HG03139 (cell line): ENCODE measurements around the gene GP1BB.
"Not testable (repeated sequence)": the region's sequence is repeated elsewhere in the genome, so short reads cannot be mapped to it uniquely, and the experiment has no call there.

Source experiments
- ATAC-seq: cut with Tn5 transposase; IDR thresholded peaks from one replicate; pipeline ENCODE4 v1.9.1; 2021; ENCODE audit not compliant: unreplicated experiment

GP1BB gene

DNA sequence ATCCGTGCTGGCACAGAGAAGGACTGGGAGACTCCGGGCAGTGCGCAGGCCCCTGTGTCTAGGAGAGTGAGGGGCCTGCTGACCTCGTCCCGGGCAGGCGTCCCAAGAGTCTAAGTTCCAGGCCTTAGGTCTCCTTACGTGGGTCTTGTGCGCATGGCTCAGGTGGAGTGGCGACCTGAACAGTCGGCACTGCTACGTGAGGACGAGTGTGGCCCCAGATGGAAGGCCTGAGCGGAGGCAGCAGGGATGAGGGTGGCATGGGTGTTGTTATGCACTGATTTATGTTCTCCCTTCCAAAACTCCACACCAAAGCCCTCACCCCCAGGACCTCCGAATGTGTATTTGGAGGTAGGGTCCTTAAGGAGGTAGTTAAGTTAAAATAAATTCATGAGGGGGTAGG, 29.8 kb upstream of the GP1BB start:
- ATAC-seq = no peak

DNA sequence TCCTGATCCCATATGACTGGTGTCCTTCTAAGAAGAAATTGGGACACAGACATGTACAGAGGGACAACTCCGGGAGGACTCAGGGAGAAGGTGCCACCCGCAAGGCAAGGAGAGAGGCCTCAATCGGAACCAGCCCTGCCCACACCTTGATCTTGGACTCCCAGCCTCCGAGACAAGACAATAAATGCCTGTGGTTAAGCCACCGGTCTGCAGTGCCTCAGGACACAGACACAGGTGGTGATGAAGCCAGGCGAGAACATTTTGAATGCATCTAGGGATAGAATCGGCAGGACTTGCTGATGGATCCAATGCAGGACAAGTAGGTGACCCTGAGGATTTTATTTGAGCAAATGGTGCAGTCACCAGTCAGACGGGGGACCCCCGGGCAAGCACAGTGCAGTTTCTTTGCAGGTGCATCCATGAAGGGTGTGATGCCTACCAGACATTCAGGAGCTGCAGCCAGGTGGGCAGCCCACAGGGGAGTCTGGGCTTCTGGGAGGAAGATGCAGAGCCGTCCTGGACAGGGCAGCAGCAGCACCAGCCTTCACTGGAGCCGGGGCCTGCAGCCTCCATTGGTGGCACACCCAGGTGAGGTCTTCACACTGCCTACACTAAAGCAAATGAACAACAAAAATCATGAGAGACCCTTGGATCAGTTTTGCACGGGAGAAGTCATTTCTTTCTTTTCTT, 29.2 kb upstream of the GP1BB start:
- ATAC-seq = no peak

DNA sequence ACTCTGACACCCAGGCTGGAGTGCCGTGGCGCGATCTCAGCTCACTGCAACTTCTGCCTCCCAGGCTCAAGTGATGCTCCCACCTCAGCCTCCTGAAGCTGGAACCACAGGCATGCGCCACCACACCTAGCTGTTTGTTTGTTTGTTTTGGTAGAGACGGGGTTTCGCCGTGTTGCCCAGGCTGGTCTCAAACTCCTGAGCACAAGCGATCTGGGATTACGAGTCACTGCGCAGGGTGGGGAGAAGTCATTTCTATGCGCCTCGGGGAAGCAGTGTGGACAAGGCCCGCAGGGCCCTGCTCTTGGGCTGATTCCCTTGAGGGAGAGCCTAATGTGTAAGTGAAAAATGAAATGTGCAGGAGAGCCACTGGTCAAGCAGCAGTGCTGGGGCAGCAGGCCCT, 28.6 kb upstream of the GP1BB start:
- ATAC-seq = no peak

DNA sequence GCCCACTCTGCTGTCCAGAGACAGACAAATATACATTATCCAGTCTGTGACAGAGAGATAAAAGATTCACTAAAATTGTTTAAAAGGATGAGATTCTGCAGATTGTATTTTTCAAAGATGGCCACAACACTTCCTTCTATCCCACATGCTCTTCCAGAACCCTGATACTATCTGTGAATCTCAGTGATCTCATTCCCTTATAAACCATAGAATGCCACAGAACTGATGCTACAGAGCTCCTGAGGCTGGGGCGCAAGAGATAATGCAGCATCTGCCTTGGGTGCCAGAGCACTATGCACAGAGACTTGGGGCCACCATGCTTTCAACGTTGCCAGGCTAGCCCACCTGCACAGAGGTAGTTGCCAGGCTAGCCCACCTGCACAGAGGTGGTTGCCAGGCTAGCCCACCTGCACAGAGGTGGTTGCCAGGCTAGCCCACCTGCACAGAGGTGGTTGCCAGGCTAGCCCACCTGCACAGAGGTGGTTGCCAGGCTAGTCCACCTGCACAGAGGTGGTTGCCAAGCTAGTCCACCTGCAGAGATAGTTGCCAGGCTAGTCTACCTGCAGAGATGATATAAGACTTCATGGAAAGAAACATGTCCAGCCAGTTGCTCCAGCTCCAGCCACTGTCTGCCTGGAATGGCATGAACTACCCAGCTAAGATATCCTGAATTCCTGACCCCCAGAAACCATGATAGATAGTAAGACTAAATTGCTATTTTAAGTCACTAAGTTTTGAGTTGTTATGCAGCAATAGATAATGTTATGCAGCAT, 26.6 kb upstream of the GP1BB start:
- no peak for ATAC-seq

DNA sequence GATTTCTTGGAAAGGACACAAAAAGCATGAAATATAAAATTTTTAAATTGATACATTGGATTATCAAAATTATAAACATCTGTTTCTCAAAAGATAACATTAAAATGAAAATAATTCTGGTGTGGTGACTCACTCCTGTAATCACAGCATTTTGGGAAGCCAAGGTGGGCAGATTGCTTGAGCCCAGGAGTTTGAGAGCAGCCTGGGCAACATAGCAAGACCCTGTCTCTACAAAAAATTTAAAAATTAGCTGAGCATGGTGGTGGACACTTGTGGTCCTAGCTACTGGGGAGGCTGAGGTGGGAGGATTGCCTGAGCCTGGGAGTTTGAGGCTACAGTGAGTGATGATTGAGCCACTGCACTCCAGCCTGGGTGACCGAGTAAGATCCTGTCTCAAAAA, 25.5 kb upstream of the GP1BB start:
- ATAC-seq = not testable (repeated sequence)

DNA sequence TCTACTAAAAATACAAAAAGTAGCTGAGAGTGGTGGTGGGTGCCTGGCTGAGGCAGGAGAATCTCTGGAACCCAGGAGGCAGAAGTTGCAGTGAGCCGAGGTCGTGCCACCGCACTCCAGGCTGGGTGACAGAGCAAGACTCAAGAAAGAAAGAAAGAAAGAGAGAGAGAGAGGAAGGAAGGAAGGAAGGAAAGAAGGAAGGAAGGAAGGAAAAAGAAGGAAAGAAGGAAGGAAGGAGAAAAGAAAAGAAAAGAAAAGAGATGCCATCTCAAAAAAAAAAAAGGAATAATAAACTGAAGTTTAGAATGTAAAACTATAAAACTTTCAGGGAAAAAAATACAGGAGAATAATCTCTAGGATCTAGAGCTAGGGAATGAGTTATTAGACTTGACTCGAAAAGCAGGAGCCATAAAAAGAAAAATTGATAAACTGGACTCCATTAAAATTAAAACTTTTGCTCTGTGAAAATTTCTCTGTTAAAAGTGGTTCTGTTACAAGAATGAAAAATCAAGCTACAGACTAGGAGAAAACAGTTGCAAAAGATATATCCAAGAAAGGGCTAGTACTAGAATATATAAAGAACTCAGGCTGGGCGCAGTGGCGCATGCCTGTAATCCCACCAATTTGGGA, 22.4 kb upstream of the GP1BB start:
- no peak for ATAC-seq

DNA sequence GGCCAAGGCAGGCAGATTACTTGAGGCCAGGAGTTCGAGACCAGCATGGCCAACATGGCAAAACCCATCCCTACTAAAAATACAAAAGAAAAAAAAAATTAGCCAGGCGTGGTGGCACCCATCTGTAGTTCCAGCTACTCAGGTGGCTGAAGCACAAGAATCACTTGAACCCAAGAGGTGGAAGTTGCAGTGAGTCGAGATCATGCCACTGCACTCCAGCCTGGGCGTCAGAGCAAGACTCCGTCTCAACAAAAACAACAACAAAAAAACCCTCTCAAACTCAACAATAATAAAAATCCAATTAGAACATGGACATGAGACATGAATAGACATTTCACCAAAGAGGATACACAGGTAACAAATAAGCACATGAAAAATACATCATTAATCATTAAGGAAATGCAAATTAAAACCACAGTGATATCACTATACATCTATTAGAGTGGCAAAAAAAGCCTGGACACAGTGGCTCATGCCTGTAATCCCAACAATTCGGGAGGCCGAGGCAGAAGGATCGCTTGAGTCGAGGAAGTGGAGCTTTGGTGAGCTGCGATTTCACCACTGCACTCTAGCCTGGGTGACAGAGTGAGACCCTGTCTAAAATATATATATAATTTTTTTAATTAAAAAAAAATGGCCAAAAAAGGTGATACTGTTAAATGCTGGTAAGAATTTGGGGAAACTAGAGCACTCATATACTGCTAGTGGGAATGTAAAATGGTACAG, 21.8 kb upstream of the GP1BB start:
- ATAC-seq = no peak

DNA sequence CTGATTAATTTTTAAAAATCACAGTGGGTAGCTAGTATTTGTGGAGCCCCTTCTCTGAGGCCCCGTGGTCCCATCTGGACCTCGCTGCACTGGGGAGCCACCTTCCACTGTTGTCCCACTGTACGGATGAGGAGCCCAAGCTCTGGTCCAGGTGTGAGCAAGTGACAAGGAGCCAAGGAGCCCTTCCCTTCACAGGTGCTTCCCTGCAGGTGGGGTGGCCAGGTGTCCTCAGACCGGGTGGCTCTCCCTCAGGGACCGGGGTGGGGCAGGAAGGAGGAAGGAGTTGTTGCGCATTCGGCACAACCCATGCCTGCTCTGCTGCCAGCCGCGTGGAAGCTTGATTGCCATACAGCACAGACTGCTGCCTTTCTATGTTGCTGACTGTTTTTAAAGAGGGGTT, 19.5 kb upstream of the GP1BB start:
- ATAC-seq = no peak

DNA sequence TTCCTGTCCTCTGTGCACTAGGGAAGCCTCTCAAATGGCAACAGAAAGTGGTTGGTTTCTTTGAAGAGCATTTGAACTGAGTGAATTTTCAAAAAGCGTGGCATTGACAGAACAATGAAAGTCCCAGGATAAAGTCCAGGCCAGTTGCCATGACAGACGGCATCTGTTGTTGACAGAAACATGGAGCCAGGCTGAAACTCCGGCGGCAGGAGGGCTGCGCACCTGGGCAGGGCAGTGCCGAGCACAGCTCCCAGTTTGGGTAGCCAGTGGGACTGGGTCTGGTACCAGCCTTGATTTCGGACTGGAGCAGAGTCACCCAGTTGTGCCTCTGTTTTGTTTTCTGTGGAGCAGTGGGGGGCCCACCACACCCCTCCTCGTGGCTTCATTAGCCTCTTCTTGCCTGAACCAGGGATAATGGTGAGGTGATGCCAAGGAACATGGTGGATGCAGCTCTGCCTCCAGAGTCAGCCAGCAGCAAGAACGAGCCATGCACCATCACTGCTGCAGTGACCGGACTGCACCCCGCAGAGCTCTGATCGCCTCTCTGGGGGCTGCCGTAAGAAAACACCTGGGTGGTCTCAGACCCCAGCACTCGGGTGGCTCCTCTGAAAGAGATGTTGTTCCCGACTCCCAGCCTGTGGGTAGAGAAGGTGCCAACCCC, 18.9 kb upstream of the GP1BB start:
- no peak for ATAC-seq

DNA sequence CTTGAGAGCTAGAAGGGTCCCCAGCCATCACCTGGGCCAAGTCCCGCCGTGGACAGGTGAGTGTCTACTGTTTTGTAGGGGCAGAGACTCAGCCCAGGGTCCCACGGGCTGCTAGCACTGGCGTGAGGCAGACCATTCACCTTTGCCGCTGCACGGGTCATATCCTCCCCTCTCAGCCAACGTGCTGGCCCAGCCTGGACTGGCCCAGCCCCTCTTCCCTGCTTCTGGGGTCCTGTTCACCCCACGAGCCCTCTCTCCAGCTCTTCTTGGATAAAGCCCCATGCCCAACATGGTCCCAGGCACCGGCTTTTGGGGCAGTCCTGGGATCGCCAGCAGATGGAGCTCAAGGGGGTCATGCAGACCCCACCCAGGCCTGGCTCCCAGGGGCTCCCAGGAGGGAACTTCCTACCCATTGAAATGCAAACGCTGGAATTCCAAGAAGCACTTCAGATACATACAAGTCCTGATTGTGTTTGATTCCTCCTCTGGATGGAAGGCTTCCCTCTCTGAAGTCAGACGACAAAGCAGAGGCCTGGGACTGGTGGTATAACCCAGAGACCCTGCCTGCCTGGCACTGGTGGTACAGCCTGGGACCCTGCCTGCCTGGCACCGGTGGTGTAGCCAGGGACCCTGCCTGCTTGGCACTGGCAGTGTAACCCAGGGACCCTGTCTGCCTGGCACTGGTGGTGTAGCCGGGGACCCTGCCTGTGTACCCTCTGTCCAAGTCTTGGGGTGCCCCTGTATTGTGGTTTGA, 18.0 kb upstream of the GP1BB start:
- ATAC-seq = no peak

DNA sequence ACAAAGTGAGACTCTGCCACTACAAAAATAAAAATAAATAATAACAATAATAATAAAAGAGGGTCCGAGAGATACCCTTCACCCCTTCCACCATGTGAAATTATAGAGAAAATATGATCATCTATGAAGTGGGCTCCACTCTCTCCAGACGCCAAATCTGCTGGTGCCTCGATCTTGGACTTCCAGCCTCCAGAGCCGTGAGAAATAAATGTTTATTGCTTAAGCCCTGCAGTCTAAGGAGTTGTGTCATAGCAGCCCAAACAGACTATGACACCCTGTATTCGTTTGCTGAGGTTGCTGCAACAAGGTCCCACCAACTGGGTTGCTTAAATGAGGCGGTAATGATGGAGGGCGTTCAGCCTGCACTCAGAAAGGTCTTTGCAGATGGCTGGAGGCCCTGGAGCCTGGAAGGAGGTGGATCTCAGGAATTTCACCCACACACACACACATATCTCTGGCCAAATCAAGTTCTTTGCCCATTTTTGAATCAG, 16.6 kb upstream of the GP1BB start:
- no peak for ATAC-seq

DNA sequence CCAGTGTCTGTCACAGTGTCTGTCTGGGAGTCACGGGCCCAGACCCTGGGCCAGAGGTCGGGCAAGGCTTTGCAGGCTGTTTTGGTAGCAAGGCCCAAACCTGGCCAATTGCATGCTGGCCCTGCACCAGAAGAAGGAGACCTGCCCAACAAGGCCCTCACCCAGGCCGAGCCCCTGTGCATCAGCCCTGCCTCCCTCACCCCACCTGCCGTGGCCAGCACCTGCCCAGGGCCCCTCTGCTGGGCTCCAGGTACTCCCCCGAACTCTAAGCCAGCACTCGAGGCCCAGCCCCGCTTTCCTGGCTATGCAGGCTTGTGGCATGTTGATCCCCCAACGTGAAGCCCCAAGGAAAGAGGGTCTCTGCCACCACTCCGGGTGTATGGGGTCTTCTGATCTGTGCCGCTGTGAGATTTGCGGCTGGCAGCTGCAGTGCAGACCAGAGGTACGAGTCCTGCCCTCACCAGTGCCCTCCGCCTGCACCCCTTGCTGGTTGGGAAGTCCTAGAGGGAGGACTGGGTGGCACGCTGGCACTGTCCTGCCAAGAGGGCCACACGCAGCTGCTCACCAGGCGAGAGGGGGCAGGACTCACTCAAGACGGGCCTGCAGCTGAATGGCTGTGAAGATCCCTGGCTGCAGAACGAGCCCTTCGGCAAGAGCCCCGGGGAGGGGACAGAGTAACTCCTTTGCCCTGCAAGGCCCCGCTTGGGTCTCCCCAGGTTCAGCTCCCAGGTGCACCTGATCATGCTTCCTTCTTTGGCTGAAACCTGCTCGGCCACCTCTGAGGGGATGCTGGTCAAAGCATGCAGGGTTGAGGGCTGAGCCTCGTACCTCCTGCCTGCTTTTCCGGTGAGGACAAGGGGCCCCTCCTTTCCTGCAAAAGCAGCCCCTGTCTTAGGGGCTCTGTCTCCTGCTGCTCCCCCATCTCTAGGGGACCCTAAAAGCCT, 15.7 kb upstream of the GP1BB start:
- no peak for ATAC-seq

DNA sequence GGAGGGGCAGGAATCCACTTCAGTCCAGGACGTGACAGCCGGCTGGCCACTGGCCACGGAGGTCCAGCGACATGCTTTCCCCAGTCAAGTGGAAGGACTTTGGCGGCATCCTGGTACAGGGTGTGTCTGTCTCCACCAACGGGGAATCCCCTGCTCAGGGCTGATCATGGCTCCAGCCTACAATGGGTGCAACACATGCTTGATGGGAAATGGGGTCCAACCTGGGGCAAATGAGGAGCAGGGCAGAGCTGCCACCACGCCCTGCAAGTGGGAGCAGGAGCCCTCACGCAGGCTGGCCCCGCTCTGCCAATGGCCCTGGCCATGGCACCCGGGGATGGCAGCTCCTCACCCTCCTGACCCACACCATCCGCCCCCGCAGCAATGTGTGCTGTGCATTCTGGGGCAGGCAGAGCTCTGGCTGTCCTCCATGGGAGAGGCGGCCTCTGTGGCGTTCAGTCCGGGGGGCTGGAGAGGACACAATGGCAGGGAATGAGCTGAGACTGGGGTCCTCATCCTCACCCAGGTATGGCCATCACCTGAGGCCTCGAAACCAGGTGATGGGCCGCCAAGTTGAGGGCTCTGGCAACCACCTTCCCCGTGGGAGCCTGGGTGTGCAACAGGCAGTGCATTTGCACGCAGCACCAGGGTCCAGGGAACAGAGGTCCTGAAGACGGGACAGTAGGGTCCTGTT, 14.9 kb upstream of the GP1BB start:
- ATAC-seq = no peak

DNA sequence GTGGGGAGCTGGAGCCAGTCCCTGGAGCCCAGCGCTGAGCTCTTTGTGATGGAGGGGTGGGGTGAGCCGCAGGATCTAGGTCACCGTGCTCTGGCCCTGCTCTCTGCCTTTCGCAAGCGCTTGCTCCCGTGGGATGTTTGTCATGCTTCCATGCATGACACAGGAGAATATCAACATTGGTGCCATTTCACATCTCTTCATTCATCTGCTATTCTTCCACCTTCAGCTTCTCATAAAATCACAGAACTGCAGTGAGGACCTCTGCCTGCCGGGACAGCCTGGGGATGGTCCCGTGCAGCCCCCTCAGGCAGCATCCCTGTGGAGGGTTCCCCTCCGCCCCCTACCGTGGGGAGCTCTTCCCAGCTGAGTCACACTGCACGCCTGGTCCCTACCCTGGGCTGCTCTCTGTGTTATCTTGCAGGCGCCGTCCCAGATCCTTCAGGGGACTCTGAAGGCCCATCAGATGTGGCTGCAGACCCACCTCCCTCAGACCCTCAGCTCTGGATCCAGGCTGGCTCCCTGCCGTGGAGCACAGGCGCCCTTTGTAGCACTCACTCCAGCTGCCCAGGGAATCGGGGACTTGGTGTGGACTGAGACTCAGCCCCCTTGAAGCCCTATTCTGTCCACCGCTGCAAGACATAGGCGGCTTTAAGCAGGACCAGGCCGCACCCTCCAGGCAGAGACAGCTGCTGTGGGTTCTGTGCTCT, 14.1 kb upstream of the GP1BB start:
- no peak for ATAC-seq

DNA sequence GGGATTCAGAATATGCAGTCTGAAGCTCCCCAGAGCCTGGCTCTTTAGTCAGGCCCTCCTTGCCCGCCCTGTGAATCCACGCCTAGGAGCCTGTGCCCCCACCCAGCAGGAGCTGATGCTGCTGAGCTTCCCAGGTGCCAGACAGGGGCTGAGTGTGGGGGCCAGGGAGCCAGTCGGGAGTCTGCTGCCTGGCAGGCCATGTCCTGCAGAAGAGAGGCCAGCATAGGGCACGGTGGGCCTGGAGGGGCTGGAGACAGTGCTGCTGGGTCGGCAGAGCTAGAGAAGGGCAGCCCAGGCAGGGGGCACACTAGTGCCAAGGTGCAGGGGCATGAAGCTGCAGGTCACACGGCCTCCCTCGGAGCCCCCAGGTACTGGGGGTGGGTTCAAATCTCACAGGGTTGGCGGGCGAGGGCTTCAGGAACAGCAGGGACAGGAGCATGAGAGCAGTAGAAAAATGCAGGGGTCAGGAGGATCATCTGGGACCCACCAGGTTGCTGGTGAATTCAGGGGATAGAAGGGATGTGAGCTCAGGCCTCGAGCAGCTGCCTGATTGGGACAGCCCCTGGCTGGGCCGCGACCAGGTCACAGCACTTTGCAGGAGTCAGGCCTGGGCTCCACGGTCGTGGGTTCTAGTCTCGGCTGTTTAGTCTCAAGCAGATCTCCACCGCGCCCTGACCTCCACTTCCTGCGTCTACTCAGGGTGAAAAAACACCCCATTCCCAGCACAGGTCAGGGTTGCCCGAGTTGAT, 13.1 kb upstream of the GP1BB start:
- no peak for ATAC-seq

DNA sequence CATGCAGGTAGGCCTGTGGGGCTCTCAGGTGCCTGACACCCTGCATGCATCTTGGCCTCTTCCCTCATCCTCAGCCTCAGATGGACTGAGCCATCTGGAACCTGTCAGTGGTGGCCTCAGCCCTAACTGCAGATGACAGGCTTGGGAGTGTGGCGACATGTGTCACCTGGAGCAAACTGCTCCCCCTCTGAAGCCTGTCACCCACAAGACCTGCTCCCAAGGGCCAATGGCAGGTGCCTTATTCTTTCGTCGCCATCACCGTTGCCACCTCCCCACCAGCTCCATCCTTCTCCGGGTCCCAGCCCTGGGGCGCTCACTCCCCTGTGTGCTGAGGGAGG, 12.6 kb upstream of the GP1BB start:
- ATAC-seq = no peak

DNA sequence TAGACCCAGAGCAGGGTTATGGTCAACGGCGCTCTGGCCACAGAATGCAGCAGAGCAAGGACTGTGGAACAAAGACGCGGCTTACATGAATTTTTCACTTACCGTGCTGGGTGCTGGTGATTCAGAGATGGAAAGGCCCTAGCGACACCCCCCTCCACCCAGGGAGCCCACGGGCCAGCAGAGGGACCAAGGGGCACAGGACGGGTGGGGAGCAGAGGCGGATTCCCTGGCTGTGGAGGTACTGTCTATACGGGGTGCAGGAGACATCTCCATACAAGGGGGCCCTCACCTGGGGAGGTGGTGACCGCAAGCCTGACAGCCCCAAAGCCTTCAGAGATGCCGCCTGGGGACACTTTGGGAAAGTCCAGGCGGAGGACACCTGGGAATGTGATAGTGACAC, 10.1 kb upstream of the GP1BB start:
- no peak for ATAC-seq
